ENCODE measurements around the gene CERT1. TPM values are rescaled to one million over a fixed set of nuclear protein-coding genes. Genes with fewer than 3 reads are reported as not detected.

Gene CERT1
- total and polyA plus RNA-seq, 9 of the 15 experiments (the other 6 are each of a cell fraction or from before 2014, with no cell fraction given): 3.4 to 24.7 (median 9.8) TPM

DNA sequence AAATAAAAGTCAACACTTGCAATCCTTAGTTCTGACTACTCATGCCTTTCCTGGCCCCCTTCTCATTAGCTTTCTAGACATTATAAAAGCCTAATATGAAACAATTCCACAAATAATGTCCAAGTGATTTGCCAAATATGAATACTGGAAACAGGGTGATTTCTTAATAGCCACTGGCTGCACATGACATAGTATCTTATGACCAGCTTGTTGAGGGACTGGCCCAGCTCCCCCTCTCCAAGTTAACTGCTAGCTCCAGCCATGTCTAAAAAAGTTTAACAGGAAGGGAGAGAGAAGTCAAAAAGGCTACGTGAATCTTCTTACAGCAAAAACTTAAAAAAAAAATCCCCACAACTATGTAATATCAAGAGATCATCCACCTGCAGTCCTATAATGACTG, 1.5 kb downstream of the CERT1 start (continued):
- TF ChIP-seq, protein P1, sequence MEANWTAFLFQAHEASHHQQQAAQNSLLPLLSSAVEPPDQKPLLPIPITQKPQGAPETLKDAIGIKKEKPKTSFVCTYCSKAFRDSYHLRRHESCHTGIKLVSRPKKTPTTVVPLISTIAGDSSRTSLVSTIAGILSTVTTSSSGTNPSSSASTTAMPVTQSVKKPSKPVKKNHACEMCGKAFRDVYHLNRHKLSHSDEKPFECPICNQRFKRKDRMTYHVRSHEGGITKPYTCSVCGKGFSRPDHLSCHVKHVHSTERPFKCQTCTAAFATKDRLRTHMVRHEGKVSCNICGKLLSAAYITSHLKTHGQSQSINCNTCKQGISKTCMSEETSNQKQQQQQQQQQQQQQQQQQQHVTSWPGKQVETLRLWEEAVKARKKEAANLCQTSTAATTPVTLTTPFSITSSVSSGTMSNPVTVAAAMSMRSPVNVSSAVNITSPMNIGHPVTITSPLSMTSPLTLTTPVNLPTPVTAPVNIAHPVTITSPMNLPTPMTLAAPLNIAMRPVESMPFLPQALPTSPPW (CRISPR knock-in tag; IDR thresholded peaks at IDR 0.05): peak; percentile 20; the same call in 1 of the 2 replicates
- peak; percentile 27; the same call in 1 of the 2 replicates for TF ChIP-seq BHLHE40 (IDR thresholded peaks at IDR 0.05; ENCODE audit: low read length)
- no peak for TF ChIP-seq ZNF445 (CRISPR knock-in tag; IDR thresholded peaks at IDR 0.05; ENCODE audit: low read depth)
- peak; percentile 17 for TF ChIP-seq CHD1 (IDR thresholded peaks at IDR 0.05; ENCODE audit: low read length)
- TF ChIP-seq, protein P2, sequence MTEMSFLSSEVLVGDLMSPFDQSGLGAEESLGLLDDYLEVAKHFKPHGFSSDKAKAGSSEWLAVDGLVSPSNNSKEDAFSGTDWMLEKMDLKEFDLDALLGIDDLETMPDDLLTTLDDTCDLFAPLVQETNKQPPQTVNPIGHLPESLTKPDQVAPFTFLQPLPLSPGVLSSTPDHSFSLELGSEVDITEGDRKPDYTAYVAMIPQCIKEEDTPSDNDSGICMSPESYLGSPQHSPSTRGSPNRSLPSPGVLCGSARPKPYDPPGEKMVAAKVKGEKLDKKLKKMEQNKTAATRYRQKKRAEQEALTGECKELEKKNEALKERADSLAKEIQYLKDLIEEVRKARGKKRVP (CRISPR knock-in tag; IDR thresholded peaks at IDR 0.05): no peak
- no peak for TF ChIP-seq CEBPG (CRISPR knock-in tag; IDR thresholded peaks at IDR 0.05)
- TF ChIP-seq CEBPG (tag; conservative IDR thresholded peaks at IDR 0.05 in 1 of 2, IDR thresholded peaks at IDR 0.05 in 1 of 2): peak in 1 of 2 experiments; percentile 44; a peak in 1 of 4 replicates
- TF ChIP-seq, protein P3, sequence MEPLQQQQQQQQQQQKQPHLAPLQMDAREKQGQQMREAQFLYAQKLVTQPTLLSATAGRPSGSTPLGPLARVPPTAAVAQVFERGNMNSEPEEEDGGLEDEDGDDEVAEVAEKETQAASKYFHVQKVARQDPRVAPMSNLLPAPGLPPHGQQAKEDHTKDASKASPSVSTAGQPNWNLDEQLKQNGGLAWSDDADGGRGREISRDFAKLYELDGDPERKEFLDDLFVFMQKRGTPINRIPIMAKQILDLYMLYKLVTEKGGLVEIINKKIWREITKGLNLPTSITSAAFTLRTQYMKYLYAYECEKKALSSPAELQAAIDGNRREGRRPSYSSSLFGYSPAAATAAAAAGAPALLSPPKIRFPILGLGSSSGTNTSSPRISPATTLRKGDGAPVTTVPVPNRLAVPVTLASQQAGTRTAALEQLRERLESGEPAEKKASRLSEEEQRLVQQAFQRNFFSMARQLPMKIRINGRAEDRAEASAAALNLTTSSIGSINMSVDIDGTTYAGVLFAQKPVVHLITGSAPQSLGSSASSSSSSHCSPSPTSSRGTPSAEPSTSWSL (CRISPR knock-in tag; IDR thresholded peaks at IDR 0.05; ENCODE audit: borderline replicate concordance): no peak
